ENCODE data around the gene GLRA2. TPM values are rescaled to one million over a fixed set of nuclear protein-coding genes. Genes with fewer than 3 reads are reported as not detected.

Gene GLRA2
- total and polyA plus RNA-seq, 2 donors = 1.6 TPM; not detected in 1

- Histone ChIP-seq H3K4me3 (ENCODE audit: low read depth, low read length) (no peak overlapping the region), H3K27ac (ENCODE audit: low read depth) (no peak overlapping the region), H3K4me1 (ENCODE audit: insufficient read depth) (no peaks in the 10 kb centered on the region), H3K36me3 (ENCODE audit: insufficient read depth) (no peaks in the 10 kb centered on the region)
- no peak for DNase-seq (ENCODE audit: extremely low spot score)
- WGBS = 87% methylated on average over 2 of the region's 2 CpGs
Observed at GRCh38 chrX:14694611-14695010, 165.3 kb downstream of the GLRA2 start.

- Histone ChIP-seq H3K4me3 (ENCODE audit: low read depth, low read length) (no peak overlapping the region), H3K4me1 (ENCODE audit: insufficient read depth) (no peaks in the 10 kb centered on the region), H3K36me3 (ENCODE audit: insufficient read depth) (no peaks in the 10 kb centered on the region), H3K27ac (ENCODE audit: low read depth) (no peak overlapping the region)
- 73% methylated on average over 3 of the region's 3 CpGs for WGBS
- DNase-seq (ENCODE audit: extremely low spot score) = no peak
Observed at GRCh38 chrX:14697451-14697850, 168.1 kb downstream of the GLRA2 start.

GRCh38 chrX:14698790-14699189 is 169.5 kb downstream of the GLRA2 start:
- no peak for DNase-seq (ENCODE audit: extremely low spot score)
- no peak overlapping the region for H3K27ac ChIP-seq (ENCODE audit: low read depth)
- no peaks in the 10 kb centered on the region for H3K36me3 ChIP-seq (ENCODE audit: insufficient read depth)
- no peak overlapping the region for H3K4me3 ChIP-seq (ENCODE audit: low read depth, low read length)
- no peaks in the 10 kb centered on the region for H3K4me1 ChIP-seq (ENCODE audit: insufficient read depth)
- WGBS = 90% methylated on average over 3 of the region's 3 CpGs

GRCh38 chrX:14700982-14701381 is 171.6 kb downstream of the GLRA2 start:
- DNase-seq (ENCODE audit: extremely low spot score) = no peak
- 85% methylated on average over 5 of the region's 5 CpGs for WGBS
- no peaks in the 10 kb centered on the region for H3K4me1 ChIP-seq (ENCODE audit: insufficient read depth)
- no peak overlapping the region for H3K27ac ChIP-seq (ENCODE audit: low read depth)
- no peaks in the 10 kb centered on the region for H3K36me3 ChIP-seq (ENCODE audit: insufficient read depth)
- H3K4me3 ChIP-seq (ENCODE audit: low read depth, low read length) = no peak overlapping the region

GRCh38 chrX:14702145-14702544 is 172.8 kb downstream of the GLRA2 start:
- no peak overlapping the region for H3K27ac ChIP-seq (ENCODE audit: low read depth)
- no peaks in the 10 kb centered on the region for H3K36me3 ChIP-seq (ENCODE audit: insufficient read depth)
- DNase-seq (ENCODE audit: extremely low spot score) = no peak
- no peaks in the 10 kb centered on the region for H3K4me1 ChIP-seq (ENCODE audit: insufficient read depth)
- no peak overlapping the region for H3K4me3 ChIP-seq (ENCODE audit: low read depth, low read length)

GRCh38 chrX:14712096-14712495 is 182.8 kb downstream of the GLRA2 start:
- H3K27ac ChIP-seq (ENCODE audit: low read depth) = no peak overlapping the region
- H3K4me3 ChIP-seq (ENCODE audit: low read depth, low read length) = no peak overlapping the region
- no peaks in the 10 kb centered on the region for H3K4me1 ChIP-seq (ENCODE audit: insufficient read depth)
- H3K36me3 ChIP-seq (ENCODE audit: insufficient read depth) = no peaks in the 10 kb centered on the region
- WGBS = 89% methylated on average over 3 of the region's 3 CpGs
- DNase-seq (ENCODE audit: extremely low spot score) = no peak

- no peaks in the 10 kb centered on the region for H3K36me3 ChIP-seq (ENCODE audit: insufficient read depth)
- no peaks in the 10 kb centered on the region for H3K4me1 ChIP-seq (ENCODE audit: insufficient read depth)
- no peak overlapping the region for H3K27ac ChIP-seq (ENCODE audit: low read depth)
- no peak overlapping the region for H3K4me3 ChIP-seq (ENCODE audit: low read depth, low read length)
- DNase-seq (ENCODE audit: extremely low spot score) = no peak
- 93% methylated on average over 3 of the region's 3 CpGs for WGBS
Observed at GRCh38 chrX:14717949-14718348, 188.6 kb downstream of the GLRA2 start.

- Histone ChIP-seq H3K4me1 (ENCODE audit: insufficient read depth) (no peaks in the 10 kb centered on the region), H3K36me3 (ENCODE audit: insufficient read depth) (no peaks in the 10 kb centered on the region), H3K4me3 (ENCODE audit: low read depth, low read length) (no peak overlapping the region), H3K27ac (ENCODE audit: low read depth) (no peak overlapping the region)
- 86% methylated on average over 2 of the region's 2 CpGs for WGBS
- DNase-seq (ENCODE audit: extremely low spot score) = no peak
Observed at GRCh38 chrX:14718403-14718802, 189.1 kb downstream of the GLRA2 start.

GRCh38 chrX:14729058-14729457 is 199.7 kb downstream of the GLRA2 start:
- no peaks in the 10 kb centered on the region for H3K4me1 ChIP-seq (ENCODE audit: insufficient read depth)
- no peak overlapping the region for H3K4me3 ChIP-seq (ENCODE audit: low read depth, low read length)
- H3K27ac ChIP-seq (ENCODE audit: low read depth) = no peak overlapping the region
- H3K36me3 ChIP-seq (ENCODE audit: insufficient read depth) = no peaks in the 10 kb centered on the region
- DNase-seq (ENCODE audit: extremely low spot score) = no peak
- WGBS = 70% methylated on average over 1 of the region's 1 CpG

- 29% methylated on average over 4 of the region's 4 CpGs for WGBS
- DNase-seq (ENCODE audit: extremely low spot score) = no peak
- no peak overlapping the region for H3K27ac ChIP-seq (ENCODE audit: low read depth)
Observed at GRCh38 chrX:14738643-14739042, 209.3 kb downstream of the GLRA2 start.

GRCh38 chrX:14753441-14753840 is 224.1 kb downstream of the GLRA2 start:
- Histone ChIP-seq H3K4me1 (ENCODE audit: insufficient read depth) (no peaks in the 10 kb centered on the region), H3K27ac (ENCODE audit: low read depth) (no peak overlapping the region), H3K36me3 (ENCODE audit: insufficient read depth) (no peaks in the 10 kb centered on the region), H3K4me3 (ENCODE audit: low read depth, low read length) (no peak overlapping the region)
- 73% methylated on average over 4 of the region's 4 CpGs for WGBS
- DNase-seq (ENCODE audit: extremely low spot score) = no peak

More at GRCh38 chrX:14738643-14739042, 209.3 kb downstream of the GLRA2 start:
- H3K4me1 ChIP-seq (ENCODE audit: insufficient read depth) = no peaks in the 10 kb centered on the region
- H3K4me3 ChIP-seq (ENCODE audit: low read depth, low read length) = no peak overlapping the region
- no peaks in the 10 kb centered on the region for H3K36me3 ChIP-seq (ENCODE audit: insufficient read depth)

GRCh38 chrX:14758029-14758491 is 228.7 kb downstream of the GLRA2 start:
- Histone ChIP-seq H3K27ac (ENCODE audit: low read depth) (no peak overlapping the region), H3K4me1 (ENCODE audit: insufficient read depth) (no peaks in the 10 kb centered on the region), H3K36me3 (ENCODE audit: insufficient read depth) (no peaks in the 10 kb centered on the region), H3K4me3 (ENCODE audit: low read depth, low read length) (no peak overlapping the region)
- no peak for DNase-seq (ENCODE audit: extremely low spot score)
- 93% methylated on average over 6 of the region's 6 CpGs for WGBS

GRCh38 chrX:14775416-14775815 is 246.1 kb downstream of the GLRA2 start:
- Histone ChIP-seq H3K36me3 (ENCODE audit: insufficient read depth) (no peaks in the 10 kb centered on the region), H3K27ac (ENCODE audit: low read depth) (no peak overlapping the region), H3K4me1 (ENCODE audit: insufficient read depth) (no peaks in the 10 kb centered on the region), H3K4me3 (ENCODE audit: low read depth, low read length) (no peak overlapping the region)
- WGBS = 63% methylated on average over 3 of the region's 3 CpGs
- no peak for DNase-seq (ENCODE audit: extremely low spot score)

- H3K4me3 ChIP-seq (ENCODE audit: low read depth, low read length) = no peak overlapping the region
- 76% methylated on average over 2 of the region's 2 CpGs for WGBS
- no peaks in the 10 kb centered on the region for H3K36me3 ChIP-seq (ENCODE audit: insufficient read depth)
- no peaks in the 10 kb centered on the region for H3K4me1 ChIP-seq (ENCODE audit: insufficient read depth)
- no peak overlapping the region for H3K27ac ChIP-seq (ENCODE audit: low read depth)
- no peak for DNase-seq (ENCODE audit: extremely low spot score)
Observed at GRCh38 chrX:14776901-14777300, 247.6 kb downstream of the GLRA2 start.

- Histone ChIP-seq H3K36me3 (ENCODE audit: insufficient read depth) (no peaks in the 10 kb centered on the region), H3K4me1 (ENCODE audit: insufficient read depth) (no peaks in the 10 kb centered on the region), H3K27ac (ENCODE audit: low read depth) (no peak overlapping the region), H3K4me3 (ENCODE audit: low read depth, low read length) (no peak overlapping the region)
- WGBS = 65% methylated on average over 2 of the region's 2 CpGs
- DNase-seq (ENCODE audit: extremely low spot score) = no peak
Observed at GRCh38 chrX:14777525-14777924, 248.2 kb downstream of the GLRA2 start.
